WTC11 (cell line): ENCODE data around the gene TIGD3. TPM values are rescaled to one million over a fixed set of nuclear protein-coding genes. Genes with fewer than 3 reads are reported as not detected.
A peak's percentile ranks its signal among the peaks of the same experiment; 100 is the strongest.

Experiments used
- ATF1 ChIP-seq: sonication (generic); formaldehyde crosslinking; IDR thresholded peaks from 2 replicates; pipeline ENCODE4 v1.8.1; 2023; ENCODE audit warnings: mild to moderate bottlenecking, moderate library complexity, missing genetic modification reagents
- CREB1 ChIP-seq: sonication (generic); formaldehyde crosslinking; IDR thresholded peaks from 2 replicates; pipeline ENCODE4 v1.8.0; 2023; ENCODE audit warnings: mild to moderate bottlenecking, missing genetic modification reagents
- ETV6 ChIP-seq: sonication (generic); formaldehyde crosslinking; IDR thresholded peaks from 2 replicates; pipeline ENCODE4 v1.8.1; 2022; ENCODE audit warnings: mild to moderate bottlenecking, missing genetic modification reagents
- FOXJ3 ChIP-seq: sonication (generic); formaldehyde crosslinking; IDR thresholded peaks from 2 replicates; pipeline ENCODE4 v1.9.0; 2021; ENCODE audit warnings: missing genetic modification reagents, mild to moderate bottlenecking, borderline replicate concordance
- GABPB1 ChIP-seq: sonication (generic); formaldehyde crosslinking; IDR thresholded peaks from 2 replicates; pipeline ENCODE4 v1.8.1; 2023; ENCODE audit warnings: mild to moderate bottlenecking, missing genetic modification reagents
- JUN ChIP-seq: sonication (generic); formaldehyde crosslinking; IDR thresholded peaks from 2 replicates; pipeline ENCODE4 v1.8.0; 2023; ENCODE audit warnings: mild to moderate bottlenecking, missing genetic modification reagents
- MXD4 ChIP-seq: fragments of 250-450 bp; sonication (Bioruptor Pico); IDR thresholded peaks from 2 replicates; pipeline ENCODE4 v1.8.0; 2021; ENCODE audit warnings: mild to moderate bottlenecking, moderate library complexity, borderline replicate concordance
- NFATC4 ChIP-seq: fragments of 250-450 bp; sonication (Bioruptor Pico); IDR thresholded peaks from 2 replicates; pipeline ENCODE4 v1.9.0; 2021; ENCODE audit warnings: mild to moderate bottlenecking
- NFE2L1 ChIP-seq: sonication (generic); formaldehyde crosslinking; IDR thresholded peaks from 2 replicates; pipeline ENCODE4 v1.8.1; 2023; ENCODE audit warnings: missing genetic modification reagents
- NR2C2 ChIP-seq: sonication (generic); formaldehyde crosslinking; IDR thresholded peaks from 2 replicates; pipeline ENCODE4 v1.8.0; 2022; ENCODE audit warnings: mild to moderate bottlenecking, missing genetic modification reagents
- NR3C1 ChIP-seq: sonication (generic); formaldehyde crosslinking; conservative IDR thresholded peaks from 2 replicates; pipeline ENCODE4 v1.8.1; 2023; ENCODE audit warnings: low read depth, mild to moderate bottlenecking, missing genetic modification reagents
- RORB ChIP-seq: fragments of 250-450 bp; sonication (Bioruptor Pico); IDR thresholded peaks from 2 replicates; pipeline ENCODE4 v1.9.0; 2021; ENCODE audit warnings: mild to moderate bottlenecking
- SP1 ChIP-seq: sonication (generic); formaldehyde crosslinking; conservative IDR thresholded peaks from 2 replicates; pipeline ENCODE4 v1.8.1; 2022; ENCODE audit warnings: missing genetic modification reagents
- ZNF396 ChIP-seq: fragments of 250-450 bp; sonication (Bioruptor Pico); IDR thresholded peaks from 2 replicates; pipeline ENCODE4 v1.8.0; 2021; ENCODE audit warnings: mild to moderate bottlenecking, moderate library complexity, borderline replicate concordance
- ZNF416 ChIP-seq: fragments of 250-450 bp; sonication (Bioruptor Pico); IDR thresholded peaks from 2 replicates; pipeline ENCODE4 v1.9.0; 2021; ENCODE audit warnings: mild to moderate bottlenecking, inconsistent platforms
- ZNF423 ChIP-seq: fragments of 250-450 bp; sonication (Bioruptor Pico); IDR thresholded peaks from 2 replicates; pipeline ENCODE4 v2.1.2; 2022; ENCODE audit warnings: mild to moderate bottlenecking, moderate library complexity
- ZNF671 ChIP-seq: fragments of 250-450 bp; sonication (Bioruptor Pico); IDR thresholded peaks from 2 replicates; pipeline ENCODE4 v1.8.0; 2021; ENCODE audit warnings: mild to moderate bottlenecking
- total RNA-seq: library from RNA; stranded (reverse); gene quantifications from 3 replicates; pipeline ENCODE4 v1.2.3, GENCODE V29; 2021
- TF ChIP-seq, protein P1 (sequence below): sonication (generic); formaldehyde crosslinking; IDR thresholded peaks from 2 replicates; pipeline ENCODE4 v1.8.1; 2023; ENCODE audit warnings: mild to moderate bottlenecking, missing genetic modification reagents
- TF ChIP-seq, protein P2 (sequence below): fragments of 250-450 bp; sonication (Bioruptor Pico); IDR thresholded peaks from 2 replicates; pipeline ENCODE4 v1.9.0; 2021; ENCODE audit warnings: mild to moderate bottlenecking, borderline replicate concordance
- TF ChIP-seq, protein P3 (sequence below): sonication (generic); formaldehyde crosslinking; IDR thresholded peaks from 2 replicates; pipeline ENCODE4 v1.8.0; 2023; ENCODE audit warnings: missing genetic modification reagents, mild to moderate bottlenecking, borderline replicate concordance
- TF ChIP-seq, protein P4 (sequence below): sonication (generic); formaldehyde crosslinking; IDR thresholded peaks from 2 replicates; pipeline ENCODE4 v1.8.1; 2022; ENCODE audit warnings: mild to moderate bottlenecking, moderate library complexity, missing genetic modification reagents
- TF ChIP-seq, protein P5 (sequence below): sonication (generic); formaldehyde crosslinking; IDR thresholded peaks from 2 replicates; pipeline ENCODE4 v1.8.1; 2023; ENCODE audit warnings: mild to moderate bottlenecking, missing genetic modification reagents, borderline replicate concordance
- TF ChIP-seq, protein P6 (sequence below): sonication (generic); formaldehyde crosslinking; IDR thresholded peaks from 2 replicates; pipeline ENCODE4 v1.8.1; 2022; ENCODE audit warnings: low read depth, missing genetic modification reagents, borderline replicate concordance

Gene TIGD3
- total RNA-seq, 1 experiment from 2014 or later = 1.9 TPM

DNA sequence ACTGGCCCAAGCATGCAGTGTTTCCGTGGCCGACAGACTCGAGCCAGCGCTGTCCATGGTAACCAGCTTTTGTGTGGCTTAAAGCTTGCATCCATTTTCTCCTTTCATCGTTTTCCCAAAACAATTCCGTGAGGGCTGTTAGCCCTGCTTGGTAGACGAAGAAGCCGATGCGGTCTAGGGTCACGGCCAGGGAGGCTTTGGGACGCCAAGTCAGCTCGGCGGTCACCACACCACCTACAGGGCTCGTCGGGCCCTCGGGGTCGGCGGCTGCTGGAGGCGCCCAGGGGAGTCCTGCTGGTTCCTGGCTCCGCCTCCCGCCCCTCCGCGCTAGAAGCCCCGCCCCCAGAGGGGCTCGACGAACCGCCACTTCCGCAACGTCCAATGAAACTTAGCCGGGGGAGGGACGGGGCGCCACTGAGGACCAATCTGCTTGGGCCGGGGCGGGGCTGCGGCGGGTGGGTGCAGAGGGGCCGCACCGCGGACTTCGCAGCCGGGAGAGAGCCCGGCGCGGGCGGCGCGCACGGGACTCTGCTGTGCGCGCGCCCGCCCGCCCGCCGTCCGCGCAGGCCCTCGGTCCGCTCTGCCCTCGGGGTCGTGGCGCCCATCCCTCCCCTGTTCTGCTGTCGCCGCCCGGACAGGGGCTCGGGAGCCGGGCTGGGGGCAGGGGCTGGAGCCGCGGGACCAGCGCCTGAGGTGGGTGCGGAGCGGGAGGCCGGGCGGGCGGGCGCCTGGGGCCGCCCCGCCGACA lies at the start of gene TIGD3 (continued):
- TF ChIP-seq, protein P1, sequence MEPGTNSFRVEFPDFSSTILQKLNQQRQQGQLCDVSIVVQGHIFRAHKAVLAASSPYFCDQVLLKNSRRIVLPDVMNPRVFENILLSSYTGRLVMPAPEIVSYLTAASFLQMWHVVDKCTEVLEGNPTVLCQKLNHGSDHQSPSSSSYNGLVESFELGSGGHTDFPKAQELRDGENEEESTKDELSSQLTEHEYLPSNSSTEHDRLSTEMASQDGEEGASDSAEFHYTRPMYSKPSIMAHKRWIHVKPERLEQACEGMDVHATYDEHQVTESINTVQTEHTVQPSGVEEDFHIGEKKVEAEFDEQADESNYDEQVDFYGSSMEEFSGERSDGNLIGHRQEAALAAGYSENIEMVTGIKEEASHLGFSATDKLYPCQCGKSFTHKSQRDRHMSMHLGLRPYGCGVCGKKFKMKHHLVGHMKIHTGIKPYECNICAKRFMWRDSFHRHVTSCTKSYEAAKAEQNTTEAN (CRISPR knock-in tag) = peak; percentile 24; the same call in 1 of the 2 replicates
- no peak for TF ChIP-seq FOXJ3 (CRISPR knock-in tag)
- TF ChIP-seq NFE2L1 (CRISPR knock-in tag) = no peak
- TF ChIP-seq RORB (CRISPR knock-in tag) = no peak
- TF ChIP-seq, protein P2, sequence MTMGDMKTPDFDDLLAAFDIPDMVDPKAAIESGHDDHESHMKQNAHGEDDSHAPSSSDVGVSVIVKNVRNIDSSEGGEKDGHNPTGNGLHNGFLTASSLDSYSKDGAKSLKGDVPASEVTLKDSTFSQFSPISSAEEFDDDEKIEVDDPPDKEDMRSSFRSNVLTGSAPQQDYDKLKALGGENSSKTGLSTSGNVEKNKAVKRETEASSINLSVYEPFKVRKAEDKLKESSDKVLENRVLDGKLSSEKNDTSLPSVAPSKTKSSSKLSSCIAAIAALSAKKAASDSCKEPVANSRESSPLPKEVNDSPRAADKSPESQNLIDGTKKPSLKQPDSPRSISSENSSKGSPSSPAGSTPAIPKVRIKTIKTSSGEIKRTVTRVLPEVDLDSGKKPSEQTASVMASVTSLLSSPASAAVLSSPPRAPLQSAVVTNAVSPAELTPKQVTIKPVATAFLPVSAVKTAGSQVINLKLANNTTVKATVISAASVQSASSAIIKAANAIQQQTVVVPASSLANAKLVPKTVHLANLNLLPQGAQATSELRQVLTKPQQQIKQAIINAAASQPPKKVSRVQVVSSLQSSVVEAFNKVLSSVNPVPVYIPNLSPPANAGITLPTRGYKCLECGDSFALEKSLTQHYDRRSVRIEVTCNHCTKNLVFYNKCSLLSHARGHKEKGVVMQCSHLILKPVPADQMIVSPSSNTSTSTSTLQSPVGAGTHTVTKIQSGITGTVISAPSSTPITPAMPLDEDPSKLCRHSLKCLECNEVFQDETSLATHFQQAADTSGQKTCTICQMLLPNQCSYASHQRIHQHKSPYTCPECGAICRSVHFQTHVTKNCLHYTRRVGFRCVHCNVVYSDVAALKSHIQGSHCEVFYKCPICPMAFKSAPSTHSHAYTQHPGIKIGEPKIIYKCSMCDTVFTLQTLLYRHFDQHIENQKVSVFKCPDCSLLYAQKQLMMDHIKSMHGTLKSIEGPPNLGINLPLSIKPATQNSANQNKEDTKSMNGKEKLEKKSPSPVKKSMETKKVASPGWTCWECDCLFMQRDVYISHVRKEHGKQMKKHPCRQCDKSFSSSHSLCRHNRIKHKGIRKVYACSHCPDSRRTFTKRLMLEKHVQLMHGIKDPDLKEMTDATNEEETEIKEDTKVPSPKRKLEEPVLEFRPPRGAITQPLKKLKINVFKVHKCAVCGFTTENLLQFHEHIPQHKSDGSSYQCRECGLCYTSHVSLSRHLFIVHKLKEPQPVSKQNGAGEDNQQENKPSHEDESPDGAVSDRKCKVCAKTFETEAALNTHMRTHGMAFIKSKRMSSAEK (CRISPR knock-in tag) = peak; percentile 81; the same call in 1 of the 2 replicates
- TF ChIP-seq JUN = peak; percentile 68; the same call in 1 of the 2 replicates
- peak; percentile 80 for TF ChIP-seq SP1 (CRISPR knock-in tag)
- TF ChIP-seq, protein P3, sequence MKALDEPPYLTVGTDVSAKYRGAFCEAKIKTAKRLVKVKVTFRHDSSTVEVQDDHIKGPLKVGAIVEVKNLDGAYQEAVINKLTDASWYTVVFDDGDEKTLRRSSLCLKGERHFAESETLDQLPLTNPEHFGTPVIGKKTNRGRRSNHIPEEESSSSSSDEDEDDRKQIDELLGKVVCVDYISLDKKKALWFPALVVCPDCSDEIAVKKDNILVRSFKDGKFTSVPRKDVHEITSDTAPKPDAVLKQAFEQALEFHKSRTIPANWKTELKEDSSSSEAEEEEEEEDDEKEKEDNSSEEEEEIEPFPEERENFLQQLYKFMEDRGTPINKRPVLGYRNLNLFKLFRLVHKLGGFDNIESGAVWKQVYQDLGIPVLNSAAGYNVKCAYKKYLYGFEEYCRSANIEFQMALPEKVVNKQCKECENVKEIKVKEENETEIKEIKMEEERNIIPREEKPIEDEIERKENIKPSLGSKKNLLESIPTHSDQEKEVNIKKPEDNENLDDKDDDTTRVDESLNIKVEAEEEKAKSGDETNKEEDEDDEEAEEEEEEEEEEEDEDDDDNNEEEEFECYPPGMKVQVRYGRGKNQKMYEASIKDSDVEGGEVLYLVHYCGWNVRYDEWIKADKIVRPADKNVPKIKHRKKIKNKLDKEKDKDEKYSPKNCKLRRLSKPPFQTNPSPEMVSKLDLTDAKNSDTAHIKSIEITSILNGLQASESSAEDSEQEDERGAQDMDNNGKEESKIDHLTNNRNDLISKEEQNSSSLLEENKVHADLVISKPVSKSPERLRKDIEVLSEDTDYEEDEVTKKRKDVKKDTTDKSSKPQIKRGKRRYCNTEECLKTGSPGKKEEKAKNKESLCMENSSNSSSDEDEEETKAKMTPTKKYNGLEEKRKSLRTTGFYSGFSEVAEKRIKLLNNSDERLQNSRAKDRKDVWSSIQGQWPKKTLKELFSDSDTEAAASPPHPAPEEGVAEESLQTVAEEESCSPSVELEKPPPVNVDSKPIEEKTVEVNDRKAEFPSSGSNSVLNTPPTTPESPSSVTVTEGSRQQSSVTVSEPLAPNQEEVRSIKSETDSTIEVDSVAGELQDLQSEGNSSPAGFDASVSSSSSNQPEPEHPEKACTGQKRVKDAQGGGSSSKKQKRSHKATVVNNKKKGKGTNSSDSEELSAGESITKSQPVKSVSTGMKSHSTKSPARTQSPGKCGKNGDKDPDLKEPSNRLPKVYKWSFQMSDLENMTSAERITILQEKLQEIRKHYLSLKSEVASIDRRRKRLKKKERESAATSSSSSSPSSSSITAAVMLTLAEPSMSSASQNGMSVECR (CRISPR knock-in tag) = no peak
- TF ChIP-seq ZNF416 (CRISPR knock-in tag) = peak; percentile 46
- TF ChIP-seq ZNF423 = peak; percentile 62
- no peak for TF ChIP-seq NR3C1 (CRISPR knock-in tag)
- TF ChIP-seq, protein P4, sequence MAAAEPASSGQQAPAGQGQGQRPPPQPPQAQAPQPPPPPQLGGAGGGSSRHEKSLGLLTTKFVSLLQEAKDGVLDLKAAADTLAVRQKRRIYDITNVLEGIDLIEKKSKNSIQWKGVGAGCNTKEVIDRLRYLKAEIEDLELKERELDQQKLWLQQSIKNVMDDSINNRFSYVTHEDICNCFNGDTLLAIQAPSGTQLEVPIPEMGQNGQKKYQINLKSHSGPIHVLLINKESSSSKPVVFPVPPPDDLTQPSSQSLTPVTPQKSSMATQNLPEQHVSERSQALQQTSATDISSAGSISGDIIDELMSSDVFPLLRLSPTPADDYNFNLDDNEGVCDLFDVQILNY (CRISPR knock-in tag) = 0 out of 2 replicates have a peak, but pooled peaks have one; percentile 67
- TF ChIP-seq ETV6 = peak; percentile 48; the same call in 1 of the 2 replicates
- TF ChIP-seq NR2C2 (CRISPR knock-in tag) = no peak
- TF ChIP-seq GABPB1 = no peak
- no peak for TF ChIP-seq NFATC4
- TF ChIP-seq ZNF396 (CRISPR knock-in tag) = no peak
- TF ChIP-seq ATF1 (CRISPR knock-in tag) = no peak
- 0 out of 2 replicates have a peak, but pooled peaks have one; percentile 35 for TF ChIP-seq CREB1 (CRISPR knock-in tag)
- TF ChIP-seq, protein P5, sequence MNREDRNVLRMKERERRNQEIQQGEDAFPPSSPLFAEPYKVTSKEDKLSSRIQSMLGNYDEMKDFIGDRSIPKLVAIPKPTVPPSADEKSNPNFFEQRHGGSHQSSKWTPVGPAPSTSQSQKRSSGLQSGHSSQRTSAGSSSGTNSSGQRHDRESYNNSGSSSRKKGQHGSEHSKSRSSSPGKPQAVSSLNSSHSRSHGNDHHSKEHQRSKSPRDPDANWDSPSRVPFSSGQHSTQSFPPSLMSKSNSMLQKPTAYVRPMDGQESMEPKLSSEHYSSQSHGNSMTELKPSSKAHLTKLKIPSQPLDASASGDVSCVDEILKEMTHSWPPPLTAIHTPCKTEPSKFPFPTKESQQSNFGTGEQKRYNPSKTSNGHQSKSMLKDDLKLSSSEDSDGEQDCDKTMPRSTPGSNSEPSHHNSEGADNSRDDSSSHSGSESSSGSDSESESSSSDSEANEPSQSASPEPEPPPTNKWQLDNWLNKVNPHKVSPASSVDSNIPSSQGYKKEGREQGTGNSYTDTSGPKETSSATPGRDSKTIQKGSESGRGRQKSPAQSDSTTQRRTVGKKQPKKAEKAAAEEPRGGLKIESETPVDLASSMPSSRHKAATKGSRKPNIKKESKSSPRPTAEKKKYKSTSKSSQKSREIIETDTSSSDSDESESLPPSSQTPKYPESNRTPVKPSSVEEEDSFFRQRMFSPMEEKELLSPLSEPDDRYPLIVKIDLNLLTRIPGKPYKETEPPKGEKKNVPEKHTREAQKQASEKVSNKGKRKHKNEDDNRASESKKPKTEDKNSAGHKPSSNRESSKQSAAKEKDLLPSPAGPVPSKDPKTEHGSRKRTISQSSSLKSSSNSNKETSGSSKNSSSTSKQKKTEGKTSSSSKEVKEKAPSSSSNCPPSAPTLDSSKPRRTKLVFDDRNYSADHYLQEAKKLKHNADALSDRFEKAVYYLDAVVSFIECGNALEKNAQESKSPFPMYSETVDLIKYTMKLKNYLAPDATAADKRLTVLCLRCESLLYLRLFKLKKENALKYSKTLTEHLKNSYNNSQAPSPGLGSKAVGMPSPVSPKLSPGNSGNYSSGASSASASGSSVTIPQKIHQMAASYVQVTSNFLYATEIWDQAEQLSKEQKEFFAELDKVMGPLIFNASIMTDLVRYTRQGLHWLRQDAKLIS = 0 out of 2 replicates have a peak, but pooled peaks have one; percentile 49
- no peak for TF ChIP-seq ZNF671 (CRISPR knock-in tag)
- TF ChIP-seq, protein P6, sequence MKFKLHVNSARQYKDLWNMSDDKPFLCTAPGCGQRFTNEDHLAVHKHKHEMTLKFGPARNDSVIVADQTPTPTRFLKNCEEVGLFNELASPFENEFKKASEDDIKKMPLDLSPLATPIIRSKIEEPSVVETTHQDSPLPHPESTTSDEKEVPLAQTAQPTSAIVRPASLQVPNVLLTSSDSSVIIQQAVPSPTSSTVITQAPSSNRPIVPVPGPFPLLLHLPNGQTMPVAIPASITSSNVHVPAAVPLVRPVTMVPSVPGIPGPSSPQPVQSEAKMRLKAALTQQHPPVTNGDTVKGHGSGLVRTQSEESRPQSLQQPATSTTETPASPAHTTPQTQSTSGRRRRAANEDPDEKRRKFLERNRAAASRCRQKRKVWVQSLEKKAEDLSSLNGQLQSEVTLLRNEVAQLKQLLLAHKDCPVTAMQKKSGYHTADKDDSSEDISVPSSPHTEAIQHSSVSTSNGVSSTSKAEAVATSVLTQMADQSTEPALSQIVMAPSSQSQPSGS (CRISPR knock-in tag) = no peak
- no peak for TF ChIP-seq MXD4 (CRISPR knock-in tag)
